HuH-7.5 (cell line): ENCODE measurements around the gene OR10G8.

Experiments
- DNase-seq: peaks from one replicate; pipeline ENCODE4 v3.0.0; 2011; ENCODE audit warnings: low spot score

The OR10G8 gene

DNA sequence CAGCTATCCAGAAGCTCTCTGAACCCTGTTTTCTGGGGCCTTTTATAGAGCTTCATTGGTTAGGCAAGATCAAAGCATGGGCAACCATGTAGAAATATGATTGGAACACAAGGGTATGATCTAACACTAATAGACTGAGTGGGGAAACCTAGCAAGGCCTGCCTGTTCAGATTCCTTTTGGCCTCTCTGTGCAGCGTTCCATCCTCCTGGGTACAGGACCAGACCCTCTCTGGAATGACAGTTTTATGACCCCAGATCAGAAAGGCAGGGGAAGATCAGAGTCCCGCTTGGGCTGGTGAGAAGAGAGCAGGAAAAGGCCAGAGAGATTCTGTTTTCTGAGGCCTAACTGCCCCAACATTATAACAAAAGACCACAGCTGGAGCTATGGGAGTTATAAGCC, 52.0 kb downstream of the OR10G8 start:
- no peak for DNase-seq

DNA sequence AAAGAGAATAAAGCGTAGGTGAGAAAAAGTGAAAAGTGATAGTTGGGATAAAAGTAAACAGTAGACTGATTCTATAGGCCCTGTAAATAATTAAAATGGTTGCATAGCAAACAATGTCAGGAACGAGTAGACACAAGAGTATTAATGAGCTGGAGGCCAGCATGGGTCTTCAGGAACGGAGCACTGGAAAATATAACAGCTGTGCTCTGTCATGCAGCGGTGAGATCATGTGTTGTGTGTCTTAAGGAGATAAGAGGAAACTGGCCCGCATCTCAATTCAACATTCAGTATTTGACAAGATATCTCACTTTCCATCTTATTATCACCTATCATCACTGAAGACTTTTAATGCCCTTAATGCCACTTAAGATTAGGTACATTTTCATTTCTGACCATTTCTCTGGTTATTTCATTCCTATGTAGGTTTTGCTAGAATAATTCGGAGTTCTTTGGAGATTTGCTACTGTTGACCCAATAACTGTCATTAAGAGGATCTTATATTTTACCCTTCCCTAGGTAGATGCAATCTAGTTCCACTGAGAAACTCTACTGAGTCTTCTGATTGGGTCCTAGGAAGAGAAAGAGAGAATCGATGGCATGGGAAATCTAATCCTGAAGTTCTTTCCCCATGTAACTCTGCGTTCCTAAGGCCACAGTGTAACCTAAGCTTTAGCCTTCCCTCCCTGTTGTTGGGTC, 53.2 kb downstream of the OR10G8 start:
- DNase-seq, result no peak
